ENCODE results near the gene PABPN1L.
"Not testable (repeated sequence)": the region's sequence is repeated elsewhere in the genome, so short reads cannot be mapped to it uniquely, and the experiment has no call there.

Gene PABPN1L

GRCh38 chr16:88895335-88895734 is 28.9 kb upstream of the PABPN1L start:
- DNase-seq (ENCODE audit: extremely low spot score) = no peak
- POLR2A ChIA-PET = no interaction called here
- TF ChIP-seq PKNOX1 (IDR thresholded peaks at IDR 0.05) = no peak
- TF ChIP-seq SUZ12 (IDR thresholded peaks at IDR 0.05) = no peak
- TF ChIP-seq CTBP1 (IDR thresholded peaks at IDR 0.05; ENCODE audit: borderline replicate concordance) = no peak
- no peak for TF ChIP-seq ZNF384 (IDR thresholded peaks at IDR 0.05)
- no peak for TF ChIP-seq FOXM1 (IDR thresholded peaks at IDR 0.05; ENCODE audit: borderline replicate concordance)
- TF ChIP-seq LEF1 (IDR thresholded peaks at IDR 0.05; ENCODE audit: borderline replicate concordance) = no peak
- TF ChIP-seq TARDBP (IDR thresholded peaks at IDR 0.05) = no peak
- TF ChIP-seq SP1 (IDR thresholded peaks at IDR 0.05) = no peak
- TF ChIP-seq ELF4 (IDR thresholded peaks at IDR 0.05) = no peak
- TF ChIP-seq ARNT (IDR thresholded peaks at IDR 0.05) = no peak
- TF ChIP-seq FOXK2 (IDR thresholded peaks at IDR 0.05) = no peak
- TF ChIP-seq BHLHE40 (IDR thresholded peaks at IDR 0.05; ENCODE audit: borderline replicate concordance) = no peak
- TF ChIP-seq NFRKB (IDR thresholded peaks at IDR 0.05) = no peak
- no peak for TF ChIP-seq FOXA1 (IDR thresholded peaks at IDR 0.05)
- TF ChIP-seq L3MBTL2 (conservative IDR thresholded peaks at IDR 0.05) = no peak
- TF ChIP-seq HDGF (IDR thresholded peaks at IDR 0.05; ENCODE audit: borderline replicate concordance) = no peak
- CTCF ChIA-PET = no interaction called here

GRCh38 chr16:88894681-88895300 is 28.3 kb upstream of the PABPN1L start:
- CTCF ChIA-PET = no interaction called here
- no peak for TF ChIP-seq ZNF384 (IDR thresholded peaks at IDR 0.05)
- no peak for TF ChIP-seq BHLHE40 (IDR thresholded peaks at IDR 0.05; ENCODE audit: borderline replicate concordance)
- no peak for TF ChIP-seq SUZ12 (IDR thresholded peaks at IDR 0.05)
- TF ChIP-seq LEF1 (IDR thresholded peaks at IDR 0.05; ENCODE audit: borderline replicate concordance) = no peak
- TF ChIP-seq FOXA1 (IDR thresholded peaks at IDR 0.05) = no peak
- no peak for TF ChIP-seq NFRKB (IDR thresholded peaks at IDR 0.05)
- TF ChIP-seq PKNOX1 (IDR thresholded peaks at IDR 0.05) = no peak
- TF ChIP-seq SP1 (IDR thresholded peaks at IDR 0.05) = no peak
- TF ChIP-seq L3MBTL2 (conservative IDR thresholded peaks at IDR 0.05) = no peak
- no peak for TF ChIP-seq ELF4 (IDR thresholded peaks at IDR 0.05)
- TF ChIP-seq TARDBP (IDR thresholded peaks at IDR 0.05) = no peak
- TF ChIP-seq FOXM1 (IDR thresholded peaks at IDR 0.05; ENCODE audit: borderline replicate concordance) = no peak
- TF ChIP-seq CTBP1 (IDR thresholded peaks at IDR 0.05; ENCODE audit: borderline replicate concordance) = no peak
- TF ChIP-seq ARNT (IDR thresholded peaks at IDR 0.05) = no peak
- TF ChIP-seq FOXK2 (IDR thresholded peaks at IDR 0.05) = no peak
- TF ChIP-seq HDGF (IDR thresholded peaks at IDR 0.05; ENCODE audit: borderline replicate concordance) = no peak
- POLR2A ChIA-PET = no interaction called here
- no peak for DNase-seq (ENCODE audit: extremely low spot score)

GRCh38 chr16:88894266-88894665 is 27.8 kb upstream of the PABPN1L start:
- DNase-seq (ENCODE audit: extremely low spot score); POLR2A ChIA-PET; CTCF ChIA-PET: not testable (repeated sequence)

- CTCF ChIA-PET = no interaction called here
- DNase-seq (ENCODE audit: extremely low spot score) = no peak
- TF ChIP-seq NFRKB (IDR thresholded peaks at IDR 0.05) (no peak), TARDBP (IDR thresholded peaks at IDR 0.05) (no peak), HDGF (IDR thresholded peaks at IDR 0.05; ENCODE audit: borderline replicate concordance) (no peak), BHLHE40 (IDR thresholded peaks at IDR 0.05; ENCODE audit: borderline replicate concordance) (no peak), CTBP1 (IDR thresholded peaks at IDR 0.05; ENCODE audit: borderline replicate concordance) (no peak), FOXK2 (IDR thresholded peaks at IDR 0.05) (no peak), FOXA1 (IDR thresholded peaks at IDR 0.05) (no peak), LEF1 (IDR thresholded peaks at IDR 0.05; ENCODE audit: borderline replicate concordance) (no peak), ARNT (IDR thresholded peaks at IDR 0.05) (no peak), FOXM1 (IDR thresholded peaks at IDR 0.05; ENCODE audit: borderline replicate concordance) (no peak), L3MBTL2 (conservative IDR thresholded peaks at IDR 0.05) (no peak), PKNOX1 (IDR thresholded peaks at IDR 0.05) (no peak), SUZ12 (IDR thresholded peaks at IDR 0.05) (no peak), SP1 (IDR thresholded peaks at IDR 0.05) (no peak), ZNF384 (IDR thresholded peaks at IDR 0.05) (no peak)
- POLR2A ChIA-PET = no interaction called here
These were observed 26.9 kb upstream of the PABPN1L start for GRCh38 chr16:88893127-88893968.

GRCh38 chr16:88892065-88892464 is 25.6 kb upstream of the PABPN1L start:
- DNase-seq (ENCODE audit: extremely low spot score) = no peak
- ChIA-PET POLR2A (no interaction called here), CTCF (no interaction called here)
- TF ChIP-seq ZNF384 (IDR thresholded peaks at IDR 0.05) = no peak
- TF ChIP-seq BHLHE40 (IDR thresholded peaks at IDR 0.05; ENCODE audit: borderline replicate concordance) = no peak
- no peak for TF ChIP-seq CTBP1 (IDR thresholded peaks at IDR 0.05; ENCODE audit: borderline replicate concordance)
- TF ChIP-seq ELF4 (IDR thresholded peaks at IDR 0.05) = no peak
- no peak for TF ChIP-seq SUZ12 (IDR thresholded peaks at IDR 0.05)
- no peak for TF ChIP-seq SP1 (IDR thresholded peaks at IDR 0.05)
- TF ChIP-seq LEF1 (IDR thresholded peaks at IDR 0.05; ENCODE audit: borderline replicate concordance) = no peak
- no peak for TF ChIP-seq NFRKB (IDR thresholded peaks at IDR 0.05)
- no peak for TF ChIP-seq FOXA1 (IDR thresholded peaks at IDR 0.05)
- TF ChIP-seq FOXM1 (IDR thresholded peaks at IDR 0.05; ENCODE audit: borderline replicate concordance) = no peak
- TF ChIP-seq ARNT (IDR thresholded peaks at IDR 0.05) = no peak
- TF ChIP-seq L3MBTL2 (conservative IDR thresholded peaks at IDR 0.05) = no peak
- no peak for TF ChIP-seq HDGF (IDR thresholded peaks at IDR 0.05; ENCODE audit: borderline replicate concordance)
- TF ChIP-seq TARDBP (IDR thresholded peaks at IDR 0.05) = no peak
- no peak for TF ChIP-seq FOXK2 (IDR thresholded peaks at IDR 0.05)
- TF ChIP-seq PKNOX1 (IDR thresholded peaks at IDR 0.05) = no peak
